Fibroblast of lung (primary cell): ENCODE data around the gene NUB1.

Source experiments
- CTCF ChIP-seq, 2 donors: IDR thresholded peaks in 1 of 2; conservative IDR thresholded peaks in 1 of 2; 1 replicate in 1 of 2; 2 replicates in 1 of 2; pipeline ENCODE4 v1.5.1; 2011 to 2012; ENCODE audit warnings: low read length in 2 of 2, control low read depth in 1 of 2, inconsistent platforms in 1 of 2, low read depth in 1 of 2, mild to moderate bottlenecking in 1 of 2
- EZH2 ChIP-seq: IDR thresholded peaks from 2 replicates; pipeline ENCODE4 v1.5.1; 2012; ENCODE audit warnings: low read length, control low read depth, mild to moderate bottlenecking; ENCODE audit errors: missing control alignments

GRCh38 chr7:151336027-151336708, 5.4 kb upstream of the NUB1 start:
- no peak for TF ChIP-seq CTCF (conservative IDR thresholded peaks at IDR 0.05 in 1 of 2, IDR thresholded peaks at IDR 0.05 in 1 of 2; ENCODE audit: low read depth in 1 of 2, low read length in 2 of 2)
- no peak for TF ChIP-seq EZH2
